ENCODE data around the gene FARP1.

Gene FARP1

DNA sequence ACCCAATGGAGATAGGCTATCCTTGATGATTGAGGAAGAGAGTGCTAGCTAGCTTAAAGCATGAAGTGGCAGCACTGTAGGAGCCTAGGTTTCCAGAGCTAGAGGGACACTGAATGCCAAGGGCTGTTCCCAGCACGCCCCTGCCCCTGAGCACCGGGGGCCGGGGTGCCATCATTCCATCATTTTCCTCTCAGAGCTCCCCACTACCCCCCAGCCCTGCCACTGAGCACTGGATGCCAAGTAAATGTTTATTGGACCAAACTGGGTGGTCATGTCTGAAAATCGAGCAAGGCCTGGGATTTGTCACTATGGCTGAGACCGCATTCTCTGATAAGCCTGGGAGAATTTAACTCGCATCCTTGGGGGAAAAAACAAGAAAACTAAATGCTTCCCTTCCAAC is 291.2 kb downstream of the FARP1 start:
- no peak for DNase-seq

DNA sequence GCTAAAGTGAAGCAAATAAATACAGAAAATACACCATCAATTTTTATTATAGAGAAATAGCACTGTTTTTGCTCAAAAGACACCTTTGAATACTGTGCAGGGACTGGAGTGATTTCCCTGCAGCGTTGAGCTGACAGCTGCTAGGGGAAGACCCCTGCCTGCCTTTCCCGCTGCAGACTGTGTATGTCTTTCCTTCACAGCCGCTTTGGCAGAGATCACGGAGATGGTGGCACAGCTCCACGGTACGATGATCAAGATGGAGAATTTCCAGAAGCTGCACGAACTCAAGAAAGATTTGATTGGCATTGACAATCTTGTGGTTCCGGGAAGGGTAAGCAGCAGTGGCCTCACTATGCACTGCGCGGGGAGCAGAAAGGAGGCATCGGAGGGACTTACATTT is 292.5 kb downstream of the FARP1 start:
- no peak for DNase-seq

DNA sequence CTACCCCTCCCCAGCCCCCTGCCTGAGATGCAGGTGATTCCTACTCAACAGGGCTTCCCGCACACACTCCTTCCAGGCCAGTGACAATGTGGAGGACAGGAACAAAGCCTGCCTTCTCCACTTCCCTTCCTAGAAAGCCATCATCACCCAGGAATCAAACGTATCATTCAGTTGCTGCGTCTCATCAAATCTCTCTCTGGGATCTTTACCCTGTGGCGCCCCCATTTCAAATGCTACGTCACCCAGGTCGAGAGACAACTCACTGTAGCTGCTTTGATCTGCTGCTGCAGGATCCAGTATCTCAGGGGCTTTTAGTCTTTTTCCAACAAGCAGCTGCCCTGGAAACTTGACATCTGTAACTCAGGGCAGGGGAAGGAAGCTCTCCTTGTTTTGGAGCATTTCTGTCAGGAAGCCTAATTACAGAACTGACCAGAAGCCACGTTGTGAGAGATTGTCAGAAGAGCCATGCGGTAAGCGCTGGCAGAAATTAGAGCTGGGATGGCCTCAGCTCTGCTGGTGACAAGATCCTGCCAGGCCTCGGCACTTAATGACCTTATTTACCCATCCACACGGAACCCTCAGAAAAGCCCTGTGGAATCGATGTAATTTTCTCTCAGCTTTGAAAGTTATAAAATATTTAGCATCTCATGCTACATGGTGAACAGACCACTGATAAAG is 293.5 kb downstream of the FARP1 start:
- DNase-seq, result no peak

DNA sequence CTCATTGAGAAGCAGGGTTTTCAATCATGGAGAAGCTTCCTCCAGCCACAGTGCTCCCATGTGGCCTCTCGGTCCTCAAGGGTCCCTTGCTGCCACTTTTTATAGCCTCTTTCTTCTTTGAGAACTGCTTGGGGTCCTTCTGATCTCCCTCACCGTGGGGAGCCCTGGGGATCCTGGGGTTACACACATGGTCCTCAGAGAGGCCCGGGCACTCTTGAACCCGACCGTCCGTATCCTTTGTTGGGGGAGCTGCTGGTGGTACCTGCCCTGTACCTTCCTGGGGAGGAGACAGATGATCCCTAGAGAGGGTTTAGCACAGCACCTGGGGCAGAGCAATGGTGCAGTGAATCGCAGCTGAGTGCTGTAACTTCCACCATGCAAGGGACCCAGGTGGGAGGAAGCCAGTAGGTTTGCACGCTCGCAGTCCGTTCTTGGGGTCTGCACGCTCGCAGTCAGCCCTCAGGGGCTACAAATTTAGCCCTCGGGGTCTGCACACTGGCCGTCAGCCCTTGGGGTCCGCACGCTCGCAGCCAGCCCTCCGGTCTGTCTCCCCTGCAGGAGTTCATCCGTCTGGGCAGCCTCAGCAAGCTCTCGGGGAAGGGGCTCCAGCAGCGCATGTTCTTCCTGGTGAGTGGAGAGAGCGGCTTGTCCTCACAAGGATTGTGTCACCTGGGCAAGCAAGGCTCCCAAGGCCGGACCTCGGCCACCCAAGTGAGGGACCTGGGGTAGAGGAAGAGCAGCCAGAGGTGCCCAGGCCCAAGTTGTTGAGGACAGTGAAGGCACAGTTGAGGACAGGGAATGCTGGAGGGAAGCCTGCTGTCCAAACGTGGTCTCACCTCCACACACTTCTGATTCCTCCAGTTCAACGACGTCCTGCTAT is 295.6 kb downstream of the FARP1 start:
- DNase-seq, result no peak

DNA sequence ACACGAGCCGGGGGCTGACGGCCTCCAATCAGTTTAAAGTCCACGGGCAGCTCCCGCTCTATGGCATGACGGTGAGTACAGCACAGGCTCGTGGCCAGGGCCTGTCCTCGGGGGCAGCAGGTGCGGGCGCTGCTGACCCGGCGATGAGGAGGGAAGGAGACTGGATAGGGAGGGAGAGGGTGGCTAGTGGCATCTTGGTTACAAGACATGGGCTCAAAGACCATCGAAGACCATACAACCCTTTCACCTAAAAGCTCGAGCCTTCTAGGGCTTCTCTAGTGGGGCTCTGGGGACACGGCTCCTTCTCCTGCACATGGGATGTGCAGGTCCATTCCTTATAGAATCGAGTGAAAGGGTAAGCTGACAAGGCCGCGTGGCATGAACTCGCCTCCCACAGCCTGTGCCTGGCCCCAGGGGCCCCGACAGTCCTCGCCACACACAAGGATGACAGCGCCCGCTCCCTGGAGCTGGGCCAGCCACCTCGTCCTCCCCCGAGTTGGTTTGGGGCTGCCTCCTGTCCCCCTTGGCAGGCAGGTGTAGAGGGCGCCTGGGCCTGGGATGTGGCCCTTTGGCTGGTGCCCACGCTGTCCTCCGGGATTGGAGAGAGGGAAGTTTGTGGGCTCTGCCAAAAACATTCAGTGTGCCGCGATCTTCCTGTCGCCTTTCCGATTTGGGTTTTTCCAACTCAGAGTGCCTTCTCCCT is 296.4 kb downstream of the FARP1 start:
- no peak for DNase-seq

DNA sequence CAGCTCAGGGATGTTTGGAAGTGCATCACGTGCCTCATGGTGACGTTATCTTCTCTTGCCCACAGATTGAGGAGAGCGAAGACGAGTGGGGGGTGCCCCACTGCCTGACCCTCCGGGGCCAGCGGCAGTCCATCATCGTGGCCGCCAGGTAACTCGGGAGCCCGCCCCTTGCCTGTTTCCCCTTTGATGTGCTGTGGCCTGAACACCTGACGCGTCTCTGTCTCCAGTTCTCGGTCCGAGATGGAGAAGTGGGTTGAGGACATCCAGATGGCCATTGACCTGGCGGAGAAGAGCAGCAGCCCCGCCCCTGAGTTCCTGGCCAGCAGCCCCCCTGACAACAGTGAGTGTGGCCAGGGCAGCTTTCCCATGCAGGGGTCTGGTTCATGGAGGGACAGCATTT is 297.0 kb downstream of the FARP1 start:
- DNase-seq, result no peak

DNA sequence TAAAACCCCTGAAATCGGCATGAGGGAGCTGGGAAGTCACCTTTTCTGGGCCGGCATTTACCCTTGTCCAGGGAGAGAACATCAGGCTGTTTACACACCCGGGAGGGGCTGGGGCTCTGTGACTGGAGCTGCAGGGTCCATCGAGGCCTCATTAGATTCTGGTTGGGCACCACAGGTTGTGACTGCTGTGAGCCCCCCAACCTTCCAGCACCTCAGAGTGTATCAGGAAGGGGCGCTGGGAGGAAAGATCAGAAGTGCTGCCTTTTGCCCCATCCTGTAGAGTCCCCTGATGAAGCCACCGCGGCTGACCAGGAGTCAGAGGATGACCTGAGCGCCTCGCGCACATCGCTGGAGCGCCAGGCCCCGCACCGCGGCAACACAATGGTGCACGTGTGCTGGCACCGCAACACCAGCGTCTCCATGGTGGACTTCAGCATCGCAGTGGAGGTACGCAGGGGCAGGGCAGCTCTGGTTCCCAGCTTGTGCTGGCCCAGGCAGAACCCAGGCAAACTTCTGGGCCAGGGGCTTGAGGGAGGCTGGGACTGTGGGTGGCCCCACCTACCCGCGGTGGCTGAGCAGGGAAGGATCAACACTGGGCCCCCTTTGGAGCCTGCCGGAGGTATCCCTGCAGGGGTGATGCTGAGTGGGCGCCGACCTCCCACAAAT is 297.6 kb downstream of the FARP1 start:
- DNase-seq, result no peak

DNA sequence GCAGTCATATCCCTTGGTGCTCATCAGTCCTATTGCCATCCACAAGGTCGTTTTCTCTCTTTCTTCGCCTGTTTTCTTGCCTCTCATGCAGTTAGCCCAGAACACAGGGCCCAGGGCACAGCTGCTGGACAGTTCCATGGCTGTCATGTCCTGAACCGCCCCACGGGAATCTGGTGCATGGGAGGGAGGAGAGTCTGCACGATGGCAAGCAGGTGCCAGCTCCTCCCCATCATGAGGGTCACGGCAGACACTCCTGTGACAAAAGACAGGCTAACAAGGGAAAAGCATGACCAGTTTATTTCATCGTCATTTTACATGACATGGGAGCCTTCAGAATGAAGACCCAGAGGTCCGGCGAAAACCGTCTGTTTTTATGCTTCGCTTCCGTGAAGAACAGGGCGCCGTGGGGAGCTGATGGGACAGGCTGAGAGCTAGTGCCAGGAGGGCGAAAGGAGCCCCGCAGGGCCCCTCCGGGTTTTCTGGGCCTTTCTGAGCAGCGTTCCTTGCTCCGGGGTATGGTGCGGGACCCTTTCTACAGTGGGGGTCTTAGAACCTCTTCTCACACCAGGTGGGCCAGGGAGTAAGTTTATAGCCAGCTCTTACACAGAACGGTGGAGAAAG is 298.3 kb downstream of the FARP1 start:
- no peak for DNase-seq

DNA sequence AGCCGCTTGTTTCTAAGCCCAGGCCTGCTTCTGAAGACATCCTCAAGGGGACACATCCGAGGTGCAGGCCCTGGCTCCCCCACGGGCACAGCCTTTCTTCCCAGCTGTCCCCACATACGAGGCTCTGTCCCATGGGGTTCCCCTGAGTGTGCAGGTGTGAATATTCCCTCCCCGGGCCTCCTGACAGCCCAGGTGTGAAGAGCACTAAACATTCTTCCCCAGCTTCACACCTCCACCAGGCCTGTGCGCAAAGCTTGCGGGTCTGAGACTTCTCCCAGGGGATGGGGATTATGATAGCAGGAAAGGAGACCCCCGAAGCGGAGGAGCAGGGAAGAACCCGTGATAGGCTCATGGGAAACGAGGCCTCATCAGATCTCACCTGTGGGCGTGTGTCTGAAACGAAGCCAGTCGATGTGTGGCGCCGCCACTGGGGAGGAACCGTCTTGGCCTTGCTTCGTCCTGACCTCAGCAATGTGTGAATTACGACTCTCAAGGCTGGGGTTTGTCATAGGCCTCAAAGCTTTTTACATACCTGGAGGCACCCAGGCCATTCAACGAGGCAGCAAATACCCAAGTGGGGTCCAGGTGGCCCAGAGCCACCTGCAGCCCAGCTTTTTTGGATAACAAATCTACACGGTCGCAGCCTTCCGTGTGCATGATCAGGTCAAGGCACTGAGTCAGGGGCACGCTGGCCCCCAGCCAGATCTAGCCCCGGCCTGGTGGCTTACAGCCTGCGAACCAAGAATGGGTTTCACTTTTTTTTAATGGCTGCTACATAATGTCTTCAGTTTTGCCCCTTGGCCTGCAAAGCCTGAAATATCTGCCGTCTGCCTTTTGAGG is 299.7 kb downstream of the FARP1 start:
- DNase-seq, result no peak

DNA sequence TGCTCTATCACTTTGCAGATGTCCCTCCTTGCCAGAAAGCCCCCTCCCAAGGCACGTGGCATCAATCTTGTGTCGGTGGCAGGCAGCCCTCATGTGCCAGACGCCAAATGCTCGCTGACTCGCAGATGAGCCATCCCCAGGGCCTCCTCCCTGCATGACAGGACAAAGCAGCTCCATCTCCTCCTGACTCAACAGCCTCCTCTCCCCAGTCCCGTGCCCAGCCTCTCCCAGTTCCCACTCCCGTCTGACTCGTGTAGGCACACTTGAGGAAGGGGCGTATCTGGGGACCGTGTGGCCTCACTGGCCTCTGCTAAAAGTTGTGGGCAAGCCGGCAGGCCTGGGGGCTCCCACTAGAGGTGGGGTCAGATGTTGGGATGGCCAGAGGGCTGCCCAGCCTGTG is 300.4 kb downstream of the FARP1 start:
- no peak for DNase-seq

DNA sequence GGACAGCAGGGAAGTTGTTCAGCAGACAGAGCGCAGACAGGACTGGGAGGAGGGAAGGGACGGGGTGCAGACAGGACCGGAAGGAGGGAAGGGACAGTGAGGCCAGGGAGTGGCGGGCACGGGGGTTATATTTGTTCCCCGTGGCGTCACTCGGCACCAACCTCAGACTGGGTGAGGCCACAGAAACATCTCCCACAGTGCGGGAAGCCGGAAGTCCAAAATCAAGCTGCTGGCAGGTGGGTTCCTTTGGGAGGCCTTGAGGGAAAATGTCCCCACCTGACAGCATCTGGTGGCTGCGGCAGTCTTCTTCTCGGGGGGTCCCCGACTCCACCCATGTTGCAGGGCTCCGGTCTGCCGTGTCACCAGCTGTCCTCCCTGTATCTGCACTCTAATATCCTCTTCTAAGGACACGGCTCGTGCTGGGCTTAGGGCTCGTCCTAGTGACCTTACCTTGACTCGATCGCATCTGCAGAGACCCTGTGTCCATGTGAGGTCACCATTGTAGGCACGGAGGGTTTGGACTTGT is 301.0 kb downstream of the FARP1 start:
- no peak for DNase-seq

DNA sequence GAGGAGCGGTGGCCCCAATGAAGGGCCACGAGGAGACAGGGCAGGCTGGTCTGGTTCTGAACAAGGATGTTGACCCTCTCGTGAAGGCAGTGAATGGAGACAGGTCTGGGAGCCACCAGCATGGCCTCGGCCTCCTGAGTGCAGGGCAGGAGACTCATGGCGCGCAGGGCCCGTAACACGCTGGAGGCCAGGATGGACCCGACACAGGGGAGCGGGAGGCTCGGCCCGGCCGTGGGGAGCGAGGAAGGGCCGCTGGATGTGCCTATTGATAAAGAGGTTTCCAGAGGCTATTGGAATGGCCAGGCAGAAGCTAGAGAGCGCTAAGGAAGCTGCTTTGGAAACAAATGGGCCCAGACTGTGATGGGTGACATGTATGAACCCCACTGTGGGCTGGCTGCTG is 301.5 kb downstream of the FARP1 start:
- DNase-seq, result no peak

DNA sequence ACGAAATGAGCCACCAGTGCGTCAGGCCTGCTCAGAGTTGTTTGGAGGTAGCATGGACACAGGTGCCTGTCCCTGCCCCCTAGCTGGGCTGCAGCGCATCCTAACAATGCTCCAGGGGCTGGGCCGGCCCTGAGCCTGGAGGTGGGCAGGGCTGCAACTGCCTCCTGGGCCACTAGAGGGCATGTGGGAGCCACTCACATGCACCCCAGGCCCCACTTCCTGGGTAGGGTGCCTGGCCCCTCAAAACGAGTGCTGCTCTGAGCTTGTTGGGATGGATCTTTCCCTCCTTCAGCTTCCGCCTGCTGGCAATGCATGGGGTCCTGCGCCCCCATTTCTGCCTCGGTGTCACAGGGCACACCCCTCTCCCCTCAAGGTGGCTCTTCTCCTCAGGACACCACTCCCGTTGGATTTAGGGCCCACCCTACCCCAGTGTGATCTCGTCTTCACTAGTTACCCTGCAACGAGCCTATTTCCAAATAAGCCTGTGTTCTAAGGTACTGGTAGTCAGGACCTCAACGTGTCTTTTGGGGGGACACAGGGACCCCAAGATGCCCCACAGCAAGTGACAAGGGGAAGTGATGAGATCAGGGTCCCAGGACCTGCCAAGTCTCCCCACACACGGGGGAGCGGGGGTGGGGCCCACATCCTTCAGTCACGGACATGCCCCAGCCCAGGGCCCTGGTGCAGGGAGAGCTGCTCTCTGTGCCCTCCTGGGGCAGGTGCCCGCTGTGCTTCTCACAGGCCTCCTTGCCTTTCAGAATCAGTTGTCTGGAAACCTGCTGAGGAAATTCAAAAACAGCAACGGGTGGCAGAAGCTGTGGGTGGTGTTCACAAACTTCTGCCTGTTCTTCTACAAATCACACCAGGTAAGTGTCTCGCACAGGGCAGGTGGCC is 302.7 kb downstream of the FARP1 start:
- no peak for DNase-seq

DNA sequence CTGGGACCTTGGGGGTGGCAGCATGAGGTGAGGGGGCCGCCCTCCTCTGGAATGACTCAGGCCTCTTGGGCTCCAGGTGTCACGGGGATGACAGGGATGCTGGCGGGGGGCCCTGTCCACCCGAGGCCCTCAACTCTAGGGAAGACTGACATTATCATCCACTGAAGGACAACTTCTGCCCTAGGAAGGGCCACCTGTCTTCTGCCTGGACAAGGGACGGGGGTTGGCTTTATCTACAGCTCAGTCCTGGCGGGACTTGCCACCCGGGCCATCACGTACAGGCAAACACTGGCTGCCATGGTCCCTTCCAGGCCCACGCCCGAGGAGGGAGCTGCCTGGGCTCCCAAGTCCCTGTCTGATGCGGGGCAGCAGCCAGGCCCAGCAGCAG is 303.3 kb downstream of the FARP1 start:
- DNase-seq, result no peak

DNA sequence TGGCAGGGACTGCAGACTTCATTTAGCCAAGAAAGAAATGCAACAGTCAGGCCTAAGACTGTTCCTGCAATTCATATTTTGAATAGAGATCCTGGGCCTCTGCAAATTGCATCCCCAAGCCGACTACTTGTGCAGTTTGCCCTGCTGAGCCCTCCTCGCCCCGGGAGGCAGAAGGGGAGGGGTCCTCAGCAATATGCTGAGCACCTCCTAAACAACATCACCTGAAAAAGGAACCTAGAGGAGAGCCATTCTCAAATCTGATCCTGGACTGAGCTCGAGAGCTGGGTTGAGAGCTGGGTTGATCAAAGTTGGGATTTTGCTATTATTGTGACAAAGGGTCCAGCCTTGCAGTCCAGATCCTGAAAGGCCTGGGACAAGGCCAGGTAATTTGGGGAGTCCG is 304.2 kb downstream of the FARP1 start:
- DNase-seq, result no peak

DNA sequence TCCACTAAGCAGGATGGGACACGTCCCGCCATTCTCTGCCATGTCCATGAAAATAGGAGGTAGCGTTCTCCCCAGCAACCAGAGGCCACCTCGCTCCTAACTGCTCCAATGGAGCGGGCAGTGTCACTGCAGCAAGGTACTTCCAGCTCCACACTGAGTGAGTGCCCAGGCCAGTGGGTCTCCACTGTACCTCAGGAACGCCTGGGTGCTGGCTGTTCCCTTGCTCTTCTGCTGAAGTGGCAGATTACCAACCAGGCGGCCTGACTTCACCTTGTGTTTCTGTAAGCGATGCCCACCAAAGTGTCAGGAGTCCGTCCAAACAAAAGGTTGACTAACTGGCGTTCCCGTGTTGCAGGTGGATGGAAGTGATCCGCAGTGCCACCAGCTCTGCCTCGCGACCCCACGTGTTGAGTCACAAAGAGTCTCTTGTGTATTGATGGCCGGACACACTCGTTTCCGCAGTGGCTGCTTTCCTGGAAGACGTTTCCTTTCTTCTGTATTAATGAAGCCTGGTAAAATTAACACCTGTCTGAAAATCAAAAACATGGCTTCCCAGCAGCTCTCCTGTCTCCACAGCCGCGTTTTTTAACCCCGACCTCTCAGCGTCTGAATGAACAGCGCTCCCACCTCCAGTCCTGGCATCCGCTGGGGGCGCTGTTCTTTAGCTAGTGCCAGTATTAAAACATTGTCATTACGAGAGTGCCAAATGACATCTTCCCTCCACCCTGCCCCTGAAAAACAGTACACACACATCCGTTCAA is 305.2 kb downstream of the FARP1 start:
- DNase-seq, result no peak

DNA sequence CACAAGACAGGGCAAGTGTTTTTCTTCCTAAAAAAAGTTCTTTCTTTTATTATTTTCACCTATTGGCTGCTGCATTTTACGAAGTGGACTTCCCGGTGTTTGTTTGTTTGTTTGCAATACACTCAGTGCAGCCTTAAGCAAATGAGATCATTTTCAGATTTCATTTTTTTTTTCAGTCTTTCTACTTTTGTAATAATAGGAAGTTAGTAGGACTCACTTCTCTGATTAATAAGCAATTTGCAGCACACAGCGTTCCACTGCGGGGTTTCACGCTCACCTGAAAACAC is 305.7 kb downstream of the FARP1 start:
- no peak for DNase-seq

DNA sequence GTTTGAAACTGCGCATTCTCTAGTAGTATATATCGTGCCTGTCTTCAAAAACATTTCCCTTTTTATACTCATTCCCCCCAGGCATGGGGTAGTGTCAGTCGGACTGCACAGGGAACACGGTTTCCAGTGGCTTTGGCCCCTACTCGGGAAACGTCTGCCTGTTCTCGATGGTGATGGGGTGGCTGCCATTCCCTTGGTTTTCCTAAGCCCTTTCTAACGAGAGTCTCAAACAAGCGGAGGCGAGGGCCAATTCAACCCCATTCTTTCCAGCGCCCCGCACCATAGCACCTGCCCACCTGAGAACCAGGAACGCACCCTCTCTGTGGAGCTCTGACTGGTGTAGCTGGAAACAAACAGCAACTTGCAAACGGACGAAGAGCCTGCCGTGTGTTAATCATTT is 306.4 kb downstream of the FARP1 start:
- DNase-seq, result no peak

DNA sequence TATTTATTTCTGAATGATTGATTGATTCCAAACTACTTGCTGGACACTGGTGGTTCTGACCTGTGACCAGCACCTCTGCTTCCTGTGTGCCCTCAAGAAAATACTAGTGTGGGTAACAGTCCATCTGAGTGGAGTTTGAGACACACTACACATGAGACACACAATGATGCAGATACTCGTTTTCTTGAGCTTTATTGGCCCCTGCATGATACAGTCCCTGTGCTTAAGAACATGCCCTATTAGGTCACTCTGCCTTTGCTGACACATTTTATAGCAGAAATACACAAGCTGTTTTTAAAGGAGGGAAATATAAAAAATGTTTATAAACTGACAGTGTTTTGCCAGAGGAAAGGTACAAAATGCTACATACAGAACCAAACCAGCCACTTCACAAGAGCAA is 307.1 kb downstream of the FARP1 start:
- no peak for DNase-seq

DNA sequence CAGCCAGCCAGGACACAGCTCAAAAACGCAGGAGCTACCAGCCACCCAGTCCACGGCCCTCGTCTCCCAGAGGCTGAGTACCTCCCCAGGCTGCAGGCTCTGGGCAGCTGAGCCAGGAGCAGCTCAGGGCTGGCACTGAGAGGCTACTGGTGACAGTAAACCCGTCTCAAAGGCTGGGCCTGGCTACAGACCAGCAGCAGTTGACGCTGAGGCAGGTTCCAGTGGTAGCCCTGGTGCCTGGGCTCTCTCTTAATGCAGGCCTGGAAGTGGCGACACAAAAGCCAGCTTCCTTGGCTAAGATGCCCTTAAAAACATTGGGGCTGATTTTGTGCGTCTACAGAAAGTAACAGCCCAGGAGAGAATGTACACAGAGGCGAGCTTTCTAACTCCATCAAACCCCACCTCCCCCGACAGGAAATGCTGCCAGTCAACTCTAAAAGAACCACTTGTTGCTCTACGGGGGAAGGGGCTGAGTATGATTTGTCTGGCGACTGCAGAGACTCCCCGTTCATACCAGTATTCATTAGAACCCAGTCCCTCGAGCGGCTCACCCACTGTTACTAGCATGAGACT is 307.7 kb downstream of the FARP1 start:
- no peak for DNase-seq
